A375 (cell line): ENCODE data around the gene ZNF592. TPM values are rescaled to one million over a fixed set of nuclear protein-coding genes. Genes with fewer than 3 reads are reported as not detected.

Source experiments
- small RNA-seq: library from RNA; depleted of rRNA; stranded (forward); fragments of <200 nt; gene quantifications from one replicate; pipeline ENCODE3, GENCODE V24; 2014
- total RNA-seq: library from RNA; depleted of rRNA; stranded (reverse); fragments of >200 nt; shearing (Covaris generic); gene quantifications from 2 replicates; pipeline ENCODE4 v1.2.3, GENCODE V29; 2014; rRNA removed

ZNF592 gene
- 11.2 and 13.4 TPM in 2 replicates for total RNA-seq

GRCh38 chr15:84748274-84749110, at the start of gene ZNF592:
ZNF592 (plus strand) TSS chr15:84748592; CDS start chr15:84782676, 34,084 bp downstream.

GRCh38 chr15:84716036-84716732, 32.2 kb upstream of the ZNF592 start, which contains the start of gene SEC11A:
SEC11A (minus strand) TSS chr15:84716139; CDS start chr15:84716075, 64 bp downstream.

GRCh38 chr15:84816694-84817465, 68.5 kb downstream of the ZNF592 start, which contains the start of gene ALPK3:
ALPK3 (plus strand) TSS chr15:84817356; CDS start chr15:84817453, 97 bp downstream.

Small RNA genes within 50 kb of the gene (small RNA-seq; reads per million reads assigned to genes)
- not detected for gene RF00402

Other genes with a start within 250 kb of the ZNF592 start
- gene ZSCAN2, start 147.6 kb upstream of the ZNF592 start, total RNA-seq = 8.4 and 9.9 TPM in 2 replicates
- 32.4 and 53.0 TPM in 2 replicates for gene WDR73, start 94.3 kb upstream of the ZNF592 start, total RNA-seq
- 24.9 and 33.5 TPM in 2 replicates for gene NMB, start 90.4 kb upstream of the ZNF592 start, total RNA-seq
- gene SEC11A, start 32.5 kb upstream of the ZNF592 start, total RNA-seq = 184 and 200 TPM in 2 replicates
- gene ALPK3, start 68.8 kb downstream of the ZNF592 start, total RNA-seq = 0.23 and 0.42 TPM in 2 replicates
- gene SLC28A1, start 136.1 kb downstream of the ZNF592 start, total RNA-seq = not detected in 2 replicates
- 22.0 and 30.5 TPM in 2 replicates for gene PDE8A, start 233.3 kb downstream of the ZNF592 start, total RNA-seq